Lung microvascular endothelial cell (primary cell): ENCODE results near the gene ITGB7. TPM values are rescaled to one million over a fixed set of nuclear protein-coding genes. Genes with fewer than 3 reads are reported as not detected.
A peak's percentile ranks its signal among the peaks of the same experiment; 100 is the strongest.

Experiments
- DNase-seq, 2 donors: peaks; one replicate each; pipeline versions ENCODE4 v3.0.0 to v3.0.0-alpha.2; 2010; ENCODE audit warnings: low read depth in 2 of 2
- total RNA-seq: library from RNA; depleted of rRNA; stranded (reverse); fragments of >200 nt; gene quantifications from 2 replicates; pipeline ENCODE4 v1.2.1, GENCODE V29; 2014

Gene ITGB7
- total RNA-seq, 1 donor from 2014 or later, result not detected

- no peak for DNase-seq
Observed at GRCh38 chr12:53231921-53232645, 25.0 kb upstream of the ITGB7 start, which contains the start of gene RARG. Gene RARG, minus strand, starts transcription at chr12:53232209. Its CDS starts 4,664 bp downstream, at chr12:53227545.

- DNase-seq, result no peak
Observed at GRCh38 chr12:53231671-53231920, 24.5 kb upstream of the ITGB7 start.

- no peak for DNase-seq
Observed at GRCh38 chr12:53230108-53230845, 23.2 kb upstream of the ITGB7 start.

GRCh38 chr12:53229454-53229853 lies 22.4 kb upstream of the ITGB7 start:
- DNase-seq, result no peak

- DNase-seq, result no peak
Observed at GRCh38 chr12:53227836-53228235, 20.8 kb upstream of the ITGB7 start.

DNA sequence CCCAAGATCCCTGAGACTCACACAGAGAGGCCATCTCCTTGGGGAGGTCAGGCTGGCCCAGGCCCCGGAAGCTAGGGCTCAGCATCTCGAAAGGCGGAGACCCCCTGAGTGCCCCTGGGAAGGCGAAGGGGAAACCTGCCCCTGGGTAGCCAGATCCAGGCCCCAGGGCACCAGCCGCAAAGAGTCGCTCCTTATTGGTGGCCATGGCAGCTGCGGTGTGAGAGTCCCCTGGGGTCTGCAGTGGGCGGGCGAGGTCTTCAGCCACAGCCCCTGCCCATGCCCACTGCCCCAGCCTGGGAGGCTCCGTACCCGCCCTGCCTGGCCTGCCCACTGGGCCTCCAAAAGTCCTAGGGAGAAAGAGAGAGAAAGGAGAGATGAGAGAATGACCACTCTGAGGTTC lies 20.3 kb upstream of the ITGB7 start:
- DNase-seq, result no peak

DNA sequence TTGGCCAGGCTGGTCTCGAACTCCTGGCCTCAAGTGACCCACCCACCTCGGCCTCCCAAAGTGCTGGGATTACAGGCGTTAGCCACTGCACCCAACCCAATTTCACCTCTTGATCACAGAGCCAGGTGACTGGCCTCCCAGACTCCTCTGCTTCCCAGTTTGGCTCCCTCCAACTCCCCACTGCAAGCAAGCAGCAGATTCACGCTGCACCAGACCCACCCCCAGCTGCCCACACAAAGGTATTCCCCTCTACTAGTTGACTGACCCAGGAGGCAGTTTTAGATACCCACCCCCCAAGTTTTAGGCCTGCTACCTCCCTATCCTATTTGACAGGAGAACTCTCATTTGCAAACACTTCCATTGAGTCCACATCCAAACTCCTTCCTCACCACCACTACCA lies 19.8 kb upstream of the ITGB7 start:
- no peak for DNase-seq

DNA sequence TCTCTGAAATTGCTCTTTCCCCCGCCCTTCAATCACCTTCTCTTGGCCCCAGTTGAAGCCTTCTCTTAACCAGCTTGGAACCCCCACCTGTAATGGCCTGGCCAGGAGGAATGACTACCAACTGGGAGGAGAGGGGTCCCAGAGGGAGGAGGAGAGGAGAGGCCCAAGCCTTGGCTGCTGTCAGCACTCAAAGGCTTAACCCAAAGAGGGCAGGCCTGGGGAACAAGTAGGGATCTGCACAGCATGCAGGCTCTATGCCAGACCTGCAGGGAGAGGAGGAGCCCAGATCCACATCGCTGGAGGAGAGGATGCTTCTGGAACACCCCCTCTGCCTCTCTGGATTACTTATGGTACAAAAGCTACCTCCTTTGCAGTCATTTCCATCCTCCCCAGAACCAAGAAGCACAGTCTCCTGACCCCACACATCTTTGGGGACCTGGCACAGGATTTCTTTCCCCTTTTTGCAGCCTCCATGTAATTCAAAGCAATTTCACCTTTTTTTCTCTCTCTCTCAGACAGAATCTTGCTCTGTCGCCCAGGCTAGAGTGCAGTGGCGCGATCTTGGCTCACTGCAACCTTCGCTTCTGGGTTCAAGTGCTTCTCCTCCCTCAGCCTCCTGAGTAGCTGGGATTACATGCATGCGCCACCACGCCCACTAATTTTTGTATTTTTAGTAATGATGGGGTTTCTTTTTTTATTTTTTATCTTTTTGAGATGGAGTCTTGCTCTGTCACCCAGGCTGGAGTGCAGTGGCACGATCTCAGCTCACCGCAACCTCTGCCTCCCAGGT lies 18.8 kb upstream of the ITGB7 start:
- no peak for DNase-seq

DNA sequence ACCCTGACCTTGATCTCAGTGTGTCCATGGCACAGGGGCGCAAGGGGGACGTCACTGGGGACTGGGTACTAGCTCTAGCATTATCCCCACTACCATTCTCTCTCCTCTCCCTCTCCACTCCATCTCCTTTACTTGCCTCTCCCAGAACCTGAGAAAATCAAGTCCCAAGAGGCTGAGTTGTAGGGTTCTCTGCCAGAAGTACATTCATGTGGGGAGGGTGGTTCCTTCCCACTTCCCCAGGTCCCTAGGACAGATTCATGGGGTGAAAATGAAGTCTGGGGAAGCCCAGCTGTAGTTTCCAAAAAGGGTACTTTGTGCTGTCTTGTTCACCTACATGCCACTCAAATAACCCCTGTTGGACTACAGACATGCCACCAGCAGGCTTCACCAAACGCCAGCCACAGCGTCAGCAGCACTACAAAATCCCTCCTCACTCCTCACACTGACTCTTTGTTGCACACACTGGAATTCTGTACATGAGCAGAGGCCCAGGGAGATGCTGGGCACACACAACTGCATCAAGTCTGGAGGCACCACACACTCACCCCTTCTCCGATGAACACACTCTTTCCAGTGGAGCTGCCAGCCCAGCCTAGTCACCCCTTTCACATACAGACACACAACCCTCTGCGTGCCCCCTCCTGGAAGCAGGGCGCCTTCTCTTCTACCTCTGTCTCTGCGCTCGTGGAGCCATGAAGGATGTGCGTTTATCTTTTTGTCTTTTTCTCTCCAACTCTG lies 18.0 kb upstream of the ITGB7 start:
- DNase-seq, result no peak

GRCh38 chr12:53224061-53224896 lies 17.2 kb upstream of the ITGB7 start:
- DNase-seq, result no peak

DNA sequence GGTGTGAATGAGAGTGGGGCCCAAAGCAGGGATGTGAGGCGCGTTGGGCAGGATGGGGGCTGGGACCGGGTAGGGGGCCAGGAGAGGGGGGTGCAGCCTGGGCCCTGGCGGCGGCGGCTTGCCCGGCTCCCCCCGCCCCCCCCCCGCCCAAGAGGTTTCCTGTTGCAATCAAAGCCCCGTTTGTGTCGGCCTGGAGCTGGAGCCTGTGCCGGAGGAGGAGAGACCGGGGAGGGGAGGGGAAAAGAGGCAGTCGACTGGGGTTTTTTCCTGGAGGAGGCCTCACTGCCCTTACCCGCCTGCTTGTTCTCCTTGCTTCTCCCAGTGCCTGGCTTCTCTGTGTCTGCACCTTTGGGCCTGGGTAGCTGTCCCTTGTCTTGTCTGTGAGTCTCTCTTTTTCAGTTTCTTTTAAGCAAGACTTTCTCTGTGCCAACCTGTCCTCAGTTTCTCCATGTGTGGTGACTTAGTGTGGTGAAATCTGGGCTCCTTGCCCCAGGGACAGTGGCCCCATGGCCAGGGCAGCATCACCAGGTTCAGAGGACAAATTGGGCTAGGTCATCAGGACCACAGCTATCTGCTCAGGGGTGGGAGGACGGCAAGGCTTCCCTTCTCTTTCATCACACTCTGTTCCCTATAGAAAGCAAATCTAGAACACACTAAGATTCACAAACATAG lies 16.5 kb upstream of the ITGB7 start:
- peak; percentile 47 to 60 for DNase-seq

- no peak for DNase-seq
Observed at GRCh38 chr12:53222806-53223261, 15.8 kb upstream of the ITGB7 start.

- no peak for DNase-seq
Observed at GRCh38 chr12:53222170-53222721, 15.2 kb upstream of the ITGB7 start.

DNA sequence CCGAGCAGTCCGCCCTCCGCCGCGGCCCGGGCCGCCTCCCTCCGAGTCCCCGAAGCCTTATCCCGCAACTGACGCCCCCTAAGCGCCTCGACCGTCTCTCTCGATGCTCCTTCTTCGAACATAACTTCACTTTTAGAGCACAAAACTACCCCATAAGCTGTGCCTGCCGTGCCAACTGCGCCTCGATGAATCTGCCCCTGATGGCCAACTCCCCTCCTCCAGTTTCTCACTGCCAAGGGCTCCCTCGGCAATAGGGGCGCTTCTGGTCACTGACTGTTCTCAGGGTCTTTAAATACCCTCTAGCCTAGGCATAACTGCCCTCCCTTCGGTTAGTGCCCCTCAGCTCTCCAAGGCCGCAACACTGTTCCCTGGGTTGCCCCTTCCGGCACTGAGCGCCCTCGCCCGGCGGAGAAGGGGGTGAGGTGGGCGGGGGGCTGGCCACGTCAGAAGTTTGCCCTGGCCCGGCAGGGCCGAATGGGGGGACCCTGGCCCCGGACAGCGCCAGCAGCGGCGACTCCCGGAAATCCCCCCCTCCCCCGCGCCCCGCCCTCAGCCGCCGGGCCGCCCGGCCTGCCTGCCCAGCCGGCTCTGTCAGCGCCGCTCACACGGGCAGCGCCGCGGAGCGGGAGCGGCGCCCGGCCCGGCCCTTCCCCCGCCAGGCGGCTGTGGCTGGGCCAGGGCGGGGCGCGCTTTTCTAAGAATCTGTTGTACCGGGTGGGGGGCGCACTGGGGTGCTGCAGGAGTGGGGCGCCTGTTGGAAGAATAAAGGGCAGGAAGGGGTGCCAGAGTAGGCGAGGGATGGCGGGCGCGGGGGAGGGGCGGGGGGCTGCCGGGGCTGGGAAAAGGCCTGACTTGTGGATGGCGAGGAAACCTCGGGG lies 14.4 kb upstream of the ITGB7 start:
- peak; percentile 64 to 78 for DNase-seq

- peak; percentile 85 to 95 for DNase-seq
Observed at GRCh38 chr12:53220694-53221202, 13.7 kb upstream of the ITGB7 start.

- DNase-seq, result peak; percentile 85
Observed at GRCh38 chr12:53219956-53220693, 13.1 kb upstream of the ITGB7 start.

- DNase-seq, result peak; percentile 49 to 59
Observed at GRCh38 chr12:53219292-53219955, 12.4 kb upstream of the ITGB7 start.
